ENCODE data around the gene UBE2L6.

DNA sequence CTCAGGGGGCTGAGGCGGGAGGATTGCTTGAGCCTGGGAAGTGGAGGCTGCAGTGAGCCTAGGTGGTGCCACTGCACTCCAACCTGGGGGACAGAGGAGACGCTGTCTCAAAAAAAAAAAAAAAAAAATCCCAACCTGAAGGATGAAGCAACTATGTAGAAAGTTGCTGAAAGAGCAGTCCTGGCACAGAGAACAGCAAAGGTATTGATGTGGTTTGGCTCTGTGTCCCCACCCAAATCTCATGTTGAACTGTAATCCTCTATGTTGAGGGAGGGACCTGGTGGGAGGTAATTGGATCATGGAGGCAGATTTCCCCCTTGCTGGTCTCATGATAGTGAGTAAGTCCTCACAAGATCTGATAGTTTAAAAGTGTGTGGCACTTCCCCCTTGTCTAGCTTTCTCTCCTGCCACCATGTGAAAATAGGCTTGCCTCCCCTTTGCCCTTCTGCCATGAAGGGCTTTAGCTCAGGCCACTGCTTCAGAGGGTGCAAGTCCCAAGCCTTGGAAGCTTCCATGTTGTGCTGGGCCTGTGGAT, 19.3 kb upstream of the UBE2L6 start:
- TF ChIP-seq, protein P1, sequence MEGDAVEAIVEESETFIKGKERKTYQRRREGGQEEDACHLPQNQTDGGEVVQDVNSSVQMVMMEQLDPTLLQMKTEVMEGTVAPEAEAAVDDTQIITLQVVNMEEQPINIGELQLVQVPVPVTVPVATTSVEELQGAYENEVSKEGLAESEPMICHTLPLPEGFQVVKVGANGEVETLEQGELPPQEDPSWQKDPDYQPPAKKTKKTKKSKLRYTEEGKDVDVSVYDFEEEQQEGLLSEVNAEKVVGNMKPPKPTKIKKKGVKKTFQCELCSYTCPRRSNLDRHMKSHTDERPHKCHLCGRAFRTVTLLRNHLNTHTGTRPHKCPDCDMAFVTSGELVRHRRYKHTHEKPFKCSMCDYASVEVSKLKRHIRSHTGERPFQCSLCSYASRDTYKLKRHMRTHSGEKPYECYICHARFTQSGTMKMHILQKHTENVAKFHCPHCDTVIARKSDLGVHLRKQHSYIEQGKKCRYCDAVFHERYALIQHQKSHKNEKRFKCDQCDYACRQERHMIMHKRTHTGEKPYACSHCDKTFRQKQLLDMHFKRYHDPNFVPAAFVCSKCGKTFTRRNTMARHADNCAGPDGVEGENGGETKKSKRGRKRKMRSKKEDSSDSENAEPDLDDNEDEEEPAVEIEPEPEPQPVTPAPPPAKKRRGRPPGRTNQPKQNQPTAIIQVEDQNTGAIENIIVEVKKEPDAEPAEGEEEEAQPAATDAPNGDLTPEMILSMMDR (IDR thresholded peaks at IDR 0.05), result no peak
- no peak for TF ChIP-seq POLR2A (IDR thresholded peaks at IDR 0.05)
